DND-41 (cell line): ENCODE data around the gene ADCY2.

Experiments
- CTCF ChIP-seq: IDR thresholded peaks from 2 replicates; pipeline ENCODE4 v1.5.1; 2012; ENCODE audit warnings: borderline replicate concordance, low read length, moderate library complexity, mild to moderate bottlenecking; ENCODE audit not compliant: poor library complexity, severe bottlenecking; ENCODE audit errors: extremely low read depth
- EZH2 ChIP-seq: IDR thresholded peaks from 3 replicates; pipeline ENCODE4 v1.6.1; 2012; ENCODE audit warnings: borderline replicate concordance, low read depth, mild to moderate bottlenecking, moderate library complexity, low read length, inconsistent platforms; ENCODE audit not compliant: severe bottlenecking

- TF ChIP-seq EZH2 (no peak), CTCF (no peak)
These were observed 182.1 kb downstream of the ADCY2 start for GRCh38 chr5:7578071-7578470.
